Naive thymus-derived CD4-positive, alpha-beta T cell (primary cell): ENCODE results near the gene SHPK. TPM values are rescaled to one million over a fixed set of nuclear protein-coding genes. Genes with fewer than 3 reads are reported as not detected.

Source experiments
- ATAC-seq: fragments of 150-1000 bp; cut with Tn5 transposase; 2 replicates; pipeline ENCODE4 v1.10.0; 2021; ENCODE audit warnings: mild to moderate bottlenecking, moderate library complexity
- CTCF ChIA-PET: fragments of 350-600 bp; sonication (Branson Sonifier 250); formaldehyde crosslinking; loops from one replicate; lab custom pipeline; 2021; ENCODE audit warnings: antibody characterized with exemption; lab: Charles Lee
- POLR2A ChIA-PET: fragments of 350-600 bp; sonication (Branson Sonifier 250); formaldehyde crosslinking; loops from one replicate; lab custom pipeline; 2021; ENCODE audit warnings: antibody characterized with exemption, inconsistent platforms; lab: Charles Lee
- DNase-seq, 9 donors: peaks; one replicate each; pipeline versions ENCODE4 v3.0.0 to v3.0.0-alpha.2; 2020 to 2022; ENCODE audit warnings: mixed read lengths in 1 of 9
- H3K27ac ChIP-seq: one replicate; pipeline ENCODE4 v1.7.0; 2013; ENCODE audit warnings: mild to moderate bottlenecking, low read depth, low read length, moderate library complexity
- H3K27me3 ChIP-seq, 2 donors: one replicate each; pipeline ENCODE4 v1.7.0; 2013; ENCODE audit warnings: low read length in 2 of 2, mild to moderate bottlenecking in 2 of 2, moderate library complexity in 2 of 2; ENCODE audit not compliant: control insufficient read depth in 2 of 2, insufficient read depth in 2 of 2
- H3K36me3 ChIP-seq, 3 experiments: 1 replicate in 2 of 3; 2 replicates in 1 of 3; pipeline ENCODE4 v1.7.0; 2013; ENCODE audit warnings: low read length in 3 of 3, mild to moderate bottlenecking in 3 of 3, moderate library complexity in 1 of 3; ENCODE audit not compliant: insufficient read depth in 3 of 3, control insufficient read depth in 2 of 3
- H3K4me1 ChIP-seq, 2 donors: one replicate each; pipeline ENCODE4 v1.7.0; 2013; ENCODE audit warnings: low read length in 2 of 2, mild to moderate bottlenecking in 2 of 2, moderate library complexity in 1 of 2; ENCODE audit not compliant: control insufficient read depth in 2 of 2, insufficient read depth in 2 of 2
- H3K4me3 ChIP-seq: 2 replicates; pipeline ENCODE4 v1.7.0; 2013; ENCODE audit warnings: mild to moderate bottlenecking, low read length
- H3K9me3 ChIP-seq, 3 experiments: 1 replicate in 2 of 3; 2 replicates in 1 of 3; pipeline ENCODE4 v1.7.0; 2013; ENCODE audit warnings: low read length in 3 of 3; ENCODE audit not compliant: control insufficient read depth in 2 of 3
- H3K27ac Mint-ChIP-seq, 9 donors: one replicate each; pipeline ENCODE4 v1.8.0; 2020 to 2022; ENCODE audit warnings: mixed read lengths in 9 of 9, mild to moderate bottlenecking in 8 of 9, moderate library complexity in 5 of 9, inconsistent platforms in 2 of 9
- H3K27me3 Mint-ChIP-seq, 5 donors: one replicate each; pipeline ENCODE4 v1.8.0; 2021 to 2022; ENCODE audit warnings: mixed read lengths in 5 of 5, mild to moderate bottlenecking in 1 of 5
- H3K36me3 Mint-ChIP-seq, 5 donors: one replicate each; pipeline ENCODE4 v1.8.0; 2020 to 2022; ENCODE audit warnings: mixed read lengths in 5 of 5, mild to moderate bottlenecking in 3 of 5, inconsistent platforms in 1 of 5
- H3K4me1 Mint-ChIP-seq, 7 donors: one replicate each; pipeline ENCODE4 v1.8.0; 2020 to 2022; ENCODE audit warnings: mixed read lengths in 7 of 7, mild to moderate bottlenecking in 3 of 7, inconsistent platforms in 1 of 7
- H3K4me3 Mint-ChIP-seq, 10 donors: one replicate each; pipeline ENCODE4 v1.8.0; 2020 to 2022; ENCODE audit warnings: mild to moderate bottlenecking in 10 of 10, mixed read lengths in 10 of 10, moderate library complexity in 6 of 10, inconsistent platforms in 2 of 10
- H3K9me3 Mint-ChIP-seq, 11 donors: one replicate each; pipeline ENCODE4 v1.8.0; 2020 to 2022; ENCODE audit warnings: mixed read lengths in 11 of 11, mild to moderate bottlenecking in 4 of 11, inconsistent platforms in 1 of 11, moderate library complexity in 1 of 11
- intact Hi-C, 2 donors: fragments of 100-400 bp; cut with micrococcal nuclease; formaldehyde crosslinking; loops; one replicate each; pipeline ENCODE4 v1.15.1; 2023
- polyA plus RNA-seq, 2 donors: library from polyadenylated mRNA; unstranded; fragments of 300-500 nt; fragmentation: Illumina TruSeq; gene quantifications; one replicate each; pipeline ENCODE4 v1.2.3, GENCODE V29; 2021
- total RNA-seq, 6 experiments: library from RNA in 5 of 6; stranded (reverse) in 5 of 6; gene quantifications; 1 replicate in 5 of 6; 2 replicates in 1 of 6; pipeline ENCODE4 v1.2.3 and lab custom pipeline; 2021 to 2026

Gene SHPK
- total and polyA plus RNA-seq, 7 experiments from 2014 or later = 5.5 to 11.2 (median 8.5) TPM

- no peaks in the 10 kb centered on the region for H3K9me3 ChIP-seq
- DNase-seq = peak in 1 of 9 donors; percentile 8
- ChIA-PET CTCF (interaction anchor here (0.9 to 1.3 kb wide), 2 partner anchors 103 to 329 kb away, joined by 3 read pairs; no protein-coding TSS in a partner anchor), POLR2A (interaction anchor here (0.9 to 2.1 kb wide), 8 partner anchors 9 to 1647 kb away, joined by 3 to 8 read pairs (median 4); partner anchors contain the start of genes CYB5D2, EMC6, TAX1BP3 and ZZEF1)
- H3K9me3 Mint-ChIP-seq = no peaks in the 10 kb centered on the region
- peaks cover 0 to 10% (median 5%) of the 10 kb centered on the region in 5 donors for H3K36me3 Mint-ChIP-seq
- peaks cover 17 to 40% (median 30%) of the 10 kb centered on the region in 7 donors for H3K4me1 Mint-ChIP-seq
- peak overlapping the region in 7 of 9 donors; percentile 54 to 98 (median 79) for H3K27ac Mint-ChIP-seq
- ATAC-seq = no peak
- intact Hi-C loops = loop anchor here (1.0 to 10.0 kb wide), 11 partner anchors 33 to 1235 kb away; partner anchors contain the start of genes EMC6 (in 2 of the 2), TAX1BP3 (in 2 of the 2), ANKFY1 (in 1 of the 2) and ATP2A3 (in 1 of the 2)
- peak overlapping the region; percentile 86 to 99 (median 98) for H3K4me3 Mint-ChIP-seq
- no peaks in the 10 kb centered on the region for H3K27me3 ChIP-seq
- H3K27me3 Mint-ChIP-seq = no peaks in the 10 kb centered on the region
- H3K36me3 ChIP-seq = peaks cover 0 to 13% (median 0%) of the 10 kb centered on the region in 3 experiments
- peak overlapping the region; percentile 98 for H3K27ac ChIP-seq
- H3K4me1 ChIP-seq = peaks cover 0 to 3% of the 10 kb centered on the region in 2 donors
- peak overlapping the region; percentile 97 for H3K4me3 ChIP-seq
These were observed 436 bp downstream of the SHPK start for GRCh38 chr17:3635474-3636153.

GRCh38 chr17:3632287-3632686, 3.8 kb downstream of the SHPK start:
- Histone ChIP-seq H3K27me3 (no peaks in the 10 kb centered on the region), H3K4me3 (no peak overlapping the region), H3K9me3 (no peaks in the 10 kb centered on the region), H3K4me1 (peaks cover 0 to 3% of the 10 kb centered on the region in 2 donors), H3K27ac (no peak overlapping the region), H3K36me3 (peaks cover 0 to 37% (median 4%) of the 10 kb centered on the region in 3 experiments)
- ChIA-PET CTCF (interaction anchor here (0.6 kb wide), 2 partner anchors 14 to 1430 kb away, joined by 3 to 5 read pairs; no protein-coding TSS in a partner anchor), POLR2A (no interaction called here)
- intact Hi-C loops = loop anchor here in 1 of 2 donors (10.0 kb wide), 1 partner anchor 1037 kb away; the partner anchor contains the start of gene PAFAH1B1
- no peaks in the 10 kb centered on the region for H3K9me3 Mint-ChIP-seq
- no peak for ATAC-seq
- no peaks in the 10 kb centered on the region for H3K27me3 Mint-ChIP-seq
- H3K36me3 Mint-ChIP-seq = peaks cover 4 to 18% (median 9%) of the 10 kb centered on the region in 5 donors
- DNase-seq = no peak
- H3K27ac Mint-ChIP-seq = no peak overlapping the region
- H3K4me1 Mint-ChIP-seq = peaks cover 10 to 28% (median 19%) of the 10 kb centered on the region in 7 donors
- H3K4me3 Mint-ChIP-seq = no peak overlapping the region

- Mint-ChIP-seq H3K4me1 (peaks cover 6 to 24% (median 16%) of the 10 kb centered on the region in 7 donors), H3K27ac (no peak overlapping the region), H3K36me3 (peaks cover 4 to 28% (median 14%) of the 10 kb centered on the region in 5 donors), H3K27me3 (no peaks in the 10 kb centered on the region), H3K4me3 (no peak overlapping the region), H3K9me3 (no peaks in the 10 kb centered on the region)
- Histone ChIP-seq H3K36me3 (peaks cover 0 to 33% (median 4%) of the 10 kb centered on the region in 3 experiments), H3K27me3 (no peaks in the 10 kb centered on the region), H3K9me3 (no peaks in the 10 kb centered on the region), H3K4me3 (no peak overlapping the region), H3K27ac (no peak overlapping the region), H3K4me1 (peaks cover 0 to 3% of the 10 kb centered on the region in 2 donors)
- intact Hi-C loops = loop anchor here in 1 of 2 donors (10.0 kb wide), 1 partner anchor 1036 kb away; the partner anchor contains the start of gene PAFAH1B1
- ATAC-seq (no peak), DNase-seq (no peak)
- CTCF ChIA-PET = no interaction called here
- POLR2A ChIA-PET = no interaction called here
These were observed 5.3 kb downstream of the SHPK start for GRCh38 chr17:3630781-3631180.

GRCh38 chr17:3627769-3628167, 8.3 kb downstream of the SHPK start:
- no peaks in the 10 kb centered on the region for H3K9me3 Mint-ChIP-seq
- ChIA-PET POLR2A (no interaction called here), CTCF (no interaction called here)
- H3K4me1 ChIP-seq = no peaks in the 10 kb centered on the region
- H3K36me3 ChIP-seq = peaks cover 0 to 56% (median 4%) of the 10 kb centered on the region in 3 experiments
- DNase-seq (no peak), ATAC-seq (no peak)
- no peak overlapping the region for H3K4me3 ChIP-seq
- H3K9me3 ChIP-seq = no peaks in the 10 kb centered on the region
- no peak overlapping the region for H3K4me3 Mint-ChIP-seq
- no peak overlapping the region for H3K27ac Mint-ChIP-seq
- H3K27ac ChIP-seq = no peak overlapping the region
- H3K27me3 Mint-ChIP-seq = no peaks in the 10 kb centered on the region
- intact Hi-C loops = loop anchor here in 1 of 2 donors (10.0 kb wide), 1 partner anchor 783 kb away; no protein-coding TSS in a partner anchor
- H3K36me3 Mint-ChIP-seq = peaks cover 4 to 39% (median 24%) of the 10 kb centered on the region in 5 donors
- H3K27me3 ChIP-seq = no peaks in the 10 kb centered on the region
- H3K4me1 Mint-ChIP-seq = peaks cover 0 to 8% (median 5%) of the 10 kb centered on the region in 7 donors

- H3K27me3 Mint-ChIP-seq = no peaks in the 10 kb centered on the region
These were observed 8.9 kb downstream of the SHPK start for GRCh38 chr17:3626831-3627768.

More at GRCh38 chr17:3626831-3627768, 8.9 kb downstream of the SHPK start:
- Histone ChIP-seq H3K27ac (no peak overlapping the region), H3K4me1 (no peaks in the 10 kb centered on the region), H3K9me3 (no peaks in the 10 kb centered on the region), H3K36me3 (peaks cover 0 to 63% (median 4%) of the 10 kb centered on the region in 3 experiments), H3K27me3 (no peaks in the 10 kb centered on the region), H3K4me3 (no peak overlapping the region)
- H3K9me3 Mint-ChIP-seq = no peaks in the 10 kb centered on the region
- H3K4me3 Mint-ChIP-seq = no peak overlapping the region
- POLR2A ChIA-PET = interaction anchor here (0.6 to 1.4 kb wide), 2 partner anchors 8 to 9 kb away, joined by 3 to 5 read pairs; partner anchors contain the start of genes CTNS and SHPK
- no peak for DNase-seq
- CTCF ChIA-PET = no interaction called here
- peaks cover 4 to 35% (median 21%) of the 10 kb centered on the region in 5 donors for H3K36me3 Mint-ChIP-seq
- intact Hi-C loops = loop anchor here in 1 of 2 donors (10.0 kb wide), 1 partner anchor 782 kb away; no protein-coding TSS in a partner anchor
- H3K27ac Mint-ChIP-seq = peak overlapping the region in 1 of 9 donors; percentile 38
- H3K4me1 Mint-ChIP-seq = peaks cover 0 to 4% (median under 1%) of the 10 kb centered on the region in 7 donors
- ATAC-seq = no peak
